ENCODE measurements around the gene CLASP2.

- TF ChIP-seq, protein P1, sequence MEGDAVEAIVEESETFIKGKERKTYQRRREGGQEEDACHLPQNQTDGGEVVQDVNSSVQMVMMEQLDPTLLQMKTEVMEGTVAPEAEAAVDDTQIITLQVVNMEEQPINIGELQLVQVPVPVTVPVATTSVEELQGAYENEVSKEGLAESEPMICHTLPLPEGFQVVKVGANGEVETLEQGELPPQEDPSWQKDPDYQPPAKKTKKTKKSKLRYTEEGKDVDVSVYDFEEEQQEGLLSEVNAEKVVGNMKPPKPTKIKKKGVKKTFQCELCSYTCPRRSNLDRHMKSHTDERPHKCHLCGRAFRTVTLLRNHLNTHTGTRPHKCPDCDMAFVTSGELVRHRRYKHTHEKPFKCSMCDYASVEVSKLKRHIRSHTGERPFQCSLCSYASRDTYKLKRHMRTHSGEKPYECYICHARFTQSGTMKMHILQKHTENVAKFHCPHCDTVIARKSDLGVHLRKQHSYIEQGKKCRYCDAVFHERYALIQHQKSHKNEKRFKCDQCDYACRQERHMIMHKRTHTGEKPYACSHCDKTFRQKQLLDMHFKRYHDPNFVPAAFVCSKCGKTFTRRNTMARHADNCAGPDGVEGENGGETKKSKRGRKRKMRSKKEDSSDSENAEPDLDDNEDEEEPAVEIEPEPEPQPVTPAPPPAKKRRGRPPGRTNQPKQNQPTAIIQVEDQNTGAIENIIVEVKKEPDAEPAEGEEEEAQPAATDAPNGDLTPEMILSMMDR (IDR thresholded peaks at IDR 0.05): no peak
- TF ChIP-seq POLR2A (IDR thresholded peaks at IDR 0.05): no peak
These were observed 4.7 kb upstream of the CLASP2 start for GRCh38 chr3:33722626-33723370.
